ENCODE data around the gene PRRT2.
"Not testable (repeated sequence)": the region's sequence is repeated elsewhere in the genome, so short reads cannot be mapped to it uniquely, and the experiment has no call there.

DNA sequence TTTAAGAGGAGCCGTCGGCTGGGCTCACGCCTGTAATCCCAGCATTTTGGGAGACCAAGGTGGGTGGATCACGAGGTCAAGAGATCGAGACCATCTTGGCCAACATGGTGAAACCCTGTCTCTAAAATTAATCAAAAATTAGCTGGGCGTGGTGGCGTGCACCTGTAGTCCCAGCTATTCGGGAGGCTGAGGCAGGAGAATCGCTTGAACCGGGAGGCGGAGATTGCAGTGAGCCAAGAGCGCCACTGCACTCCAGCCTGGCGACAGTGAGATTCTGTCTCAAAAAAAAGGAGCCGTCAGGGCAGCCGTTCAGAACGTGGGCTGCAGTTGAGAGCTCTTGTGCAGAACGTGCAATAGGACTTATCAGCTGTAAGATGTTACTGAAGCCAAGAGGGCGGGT is 18.8 kb upstream of the PRRT2 start:
- not testable (repeated sequence) for TF ChIP-seq CTCF, POLR2A, EP300 (IDR thresholded peaks at IDR 0.05)

Data from upper lobe of left lung (tissue), 4 donors.